GM21528 (cell line): ENCODE measurements around the gene IL21.

Source experiments
- ATAC-seq: cut with Tn5 transposase; IDR thresholded peaks from one replicate; pipeline ENCODE4 v1.9.1; 2021; ENCODE audit warnings: mild to moderate bottlenecking, moderate library complexity; ENCODE audit not compliant: unreplicated experiment, low FRiP score

Gene IL21

DNA sequence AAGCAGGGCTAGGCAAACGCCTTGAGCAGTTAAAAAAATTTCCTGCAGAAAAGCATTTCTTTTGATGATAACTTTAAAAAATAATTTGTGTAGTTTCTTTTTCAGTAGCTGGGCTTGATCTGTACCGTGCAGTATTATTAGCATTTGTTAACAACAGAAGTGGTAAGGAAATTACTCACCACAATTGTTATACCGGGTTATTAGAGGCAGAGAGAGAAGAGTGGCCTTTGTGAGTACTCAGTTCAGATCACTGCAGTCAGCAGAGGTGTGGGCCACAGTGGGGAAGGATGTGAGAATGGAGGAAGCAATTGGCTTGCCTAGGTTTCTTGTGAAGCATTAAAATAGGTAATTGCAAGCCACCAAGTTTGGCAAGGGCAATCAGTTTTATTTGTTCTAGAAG, 14.3 kb upstream of the IL21 start:
- no peak for ATAC-seq

DNA sequence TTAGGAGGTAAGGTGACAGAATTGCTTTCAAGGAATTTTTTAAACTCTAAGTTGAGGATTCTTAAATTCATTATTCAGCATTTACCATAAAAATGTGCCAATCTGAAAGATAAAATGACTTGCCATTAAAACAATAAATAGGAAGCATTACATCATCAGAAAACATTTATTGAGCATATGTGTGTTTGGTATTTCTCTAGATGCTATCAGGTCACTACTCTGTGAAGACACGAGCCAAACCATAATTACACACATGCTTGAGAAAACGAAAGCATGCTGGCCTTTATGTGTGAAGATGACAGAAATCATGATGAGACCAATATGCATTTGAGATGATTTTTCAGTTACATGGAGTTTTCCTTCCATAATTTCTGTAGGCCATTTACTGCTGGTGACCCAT, 12.3 kb upstream of the IL21 start:
- ATAC-seq: no peak

DNA sequence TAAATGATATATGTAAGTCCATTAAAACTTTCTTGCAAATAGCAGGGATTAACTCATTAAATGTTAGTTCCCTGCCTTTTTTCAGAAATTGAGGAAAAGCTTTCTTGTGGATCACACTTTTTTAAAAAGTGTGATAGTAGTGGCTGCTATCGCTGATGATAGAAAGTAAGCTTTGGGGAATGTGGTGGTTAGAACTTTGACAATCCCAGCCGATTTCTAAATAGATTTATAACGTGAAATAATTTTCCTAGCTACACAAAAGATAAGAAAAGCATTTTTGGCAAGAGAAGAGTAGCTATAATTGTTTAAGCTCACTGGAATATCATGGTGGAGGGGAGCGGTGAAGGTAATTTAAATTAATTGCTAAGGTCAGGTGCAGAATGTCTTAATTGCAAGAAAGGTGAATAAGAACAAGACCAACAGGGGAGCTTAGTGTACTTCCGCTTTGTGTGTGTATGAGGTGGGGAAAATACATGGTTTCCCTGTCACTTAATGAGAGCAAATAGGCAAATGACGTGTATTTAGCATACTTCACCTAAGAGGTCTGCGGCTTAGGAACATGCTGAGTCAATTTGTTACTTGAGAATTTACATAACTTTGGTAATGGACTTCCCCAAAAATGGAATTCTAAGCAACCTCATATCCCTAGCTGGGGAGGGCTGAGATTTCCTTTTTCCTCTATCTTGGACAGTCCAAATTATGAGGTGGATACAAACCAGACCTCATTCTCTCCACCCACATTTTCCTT, 11.7 kb upstream of the IL21 start:
- no peak for ATAC-seq

DNA sequence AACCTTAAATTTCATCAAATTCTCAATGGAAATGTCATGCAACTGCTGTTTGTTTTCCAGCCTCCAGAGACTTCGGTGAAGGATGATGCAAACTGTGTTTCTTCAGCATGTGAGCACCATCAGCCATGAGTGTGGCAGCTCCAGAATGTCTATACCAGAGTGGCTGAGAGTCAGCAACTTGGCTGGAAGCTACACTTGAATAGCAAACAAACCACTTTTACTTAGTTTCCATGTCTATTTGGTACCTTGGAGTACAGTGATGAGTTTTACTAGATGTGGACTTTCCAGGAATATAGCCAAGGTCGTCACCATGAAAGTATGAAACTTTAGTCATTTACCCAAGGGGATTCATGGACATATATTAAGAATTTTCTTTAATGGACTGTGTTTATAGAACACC, 4.3 kb upstream of the IL21 start:
- ATAC-seq: no peak

DNA sequence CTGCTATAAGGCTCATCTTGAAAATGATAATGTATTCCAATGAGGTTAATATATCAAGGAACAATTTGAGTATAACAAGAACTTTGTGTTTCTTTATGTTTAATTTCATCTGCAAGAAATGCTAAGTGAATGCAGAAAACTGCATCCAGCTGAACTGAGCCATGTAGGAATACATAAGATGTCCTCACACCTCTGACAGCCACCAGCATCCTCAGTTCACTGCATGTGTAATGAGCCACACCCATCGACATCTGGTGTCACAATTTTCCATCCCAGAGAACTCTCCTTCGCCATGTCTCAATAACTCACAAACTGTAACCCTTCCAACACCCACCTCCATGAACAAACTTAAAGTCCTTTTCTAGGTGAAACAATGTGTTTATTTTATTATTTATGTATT, 3.3 kb upstream of the IL21 start:
- ATAC-seq: no peak

DNA sequence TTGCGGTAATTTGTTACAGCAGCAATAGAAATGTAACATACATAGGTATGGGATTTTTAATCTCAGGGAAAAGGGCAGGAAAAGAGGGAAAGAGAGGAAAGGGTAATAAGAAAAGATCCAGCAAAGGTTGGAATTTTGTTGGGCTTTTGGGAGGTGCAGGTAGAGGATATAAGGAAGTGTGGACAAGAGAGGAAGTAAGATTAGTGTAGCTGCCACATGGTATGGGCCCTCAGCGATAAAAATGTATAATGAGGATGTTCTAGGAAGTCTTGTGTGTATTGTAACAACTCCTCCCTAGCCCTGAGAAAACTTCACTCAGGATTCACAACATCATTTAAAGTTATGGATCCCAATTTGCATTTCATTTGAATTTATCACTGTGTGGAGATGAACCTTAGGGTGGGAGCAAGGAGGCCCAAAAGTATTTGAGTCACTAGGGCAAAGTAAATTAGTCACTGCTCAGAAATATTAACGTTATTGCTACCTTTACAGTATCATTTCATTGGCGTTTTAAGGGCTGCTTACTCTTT, 2.8 kb upstream of the IL21 start:
- no peak for ATAC-seq

DNA sequence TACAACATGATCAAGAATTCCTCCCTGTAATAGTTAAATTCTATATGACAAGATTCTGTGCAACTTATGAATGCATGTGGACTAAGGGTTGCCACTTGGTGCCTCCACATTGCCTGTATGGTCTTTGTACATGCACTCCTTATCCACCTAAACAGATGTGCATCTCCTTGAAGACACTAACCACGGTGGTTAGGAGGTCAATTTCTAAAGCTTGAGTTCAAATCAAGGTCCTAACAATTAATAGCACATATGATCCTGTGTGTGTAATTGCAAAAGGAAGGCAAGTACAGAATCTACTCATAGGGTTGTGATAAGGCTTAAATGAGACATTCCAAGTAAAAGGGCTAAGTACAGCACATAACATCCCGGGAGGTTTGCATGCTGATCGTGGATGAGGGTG, 1.5 kb upstream of the IL21 start:
- no peak for ATAC-seq

DNA sequence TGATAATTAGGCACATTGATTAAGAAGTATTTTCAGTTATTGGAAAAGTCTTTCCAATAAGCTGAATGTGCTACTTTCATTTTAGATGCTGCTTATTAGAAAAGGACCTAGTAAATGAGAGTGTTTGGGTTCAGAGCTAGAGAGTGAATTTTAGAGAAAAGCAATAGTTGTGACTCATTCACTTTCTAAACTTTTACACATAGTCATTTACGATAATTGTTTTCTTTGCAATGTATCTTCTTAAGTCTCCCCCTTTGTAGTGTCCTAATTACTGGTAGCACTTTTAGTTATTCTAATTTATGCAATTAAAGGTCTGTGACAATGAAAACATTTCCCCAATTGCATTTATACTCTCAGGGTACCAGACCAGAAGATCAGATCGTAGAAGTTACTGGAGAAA, 1.3 kb downstream of the IL21 start:
- ATAC-seq: no peak

DNA sequence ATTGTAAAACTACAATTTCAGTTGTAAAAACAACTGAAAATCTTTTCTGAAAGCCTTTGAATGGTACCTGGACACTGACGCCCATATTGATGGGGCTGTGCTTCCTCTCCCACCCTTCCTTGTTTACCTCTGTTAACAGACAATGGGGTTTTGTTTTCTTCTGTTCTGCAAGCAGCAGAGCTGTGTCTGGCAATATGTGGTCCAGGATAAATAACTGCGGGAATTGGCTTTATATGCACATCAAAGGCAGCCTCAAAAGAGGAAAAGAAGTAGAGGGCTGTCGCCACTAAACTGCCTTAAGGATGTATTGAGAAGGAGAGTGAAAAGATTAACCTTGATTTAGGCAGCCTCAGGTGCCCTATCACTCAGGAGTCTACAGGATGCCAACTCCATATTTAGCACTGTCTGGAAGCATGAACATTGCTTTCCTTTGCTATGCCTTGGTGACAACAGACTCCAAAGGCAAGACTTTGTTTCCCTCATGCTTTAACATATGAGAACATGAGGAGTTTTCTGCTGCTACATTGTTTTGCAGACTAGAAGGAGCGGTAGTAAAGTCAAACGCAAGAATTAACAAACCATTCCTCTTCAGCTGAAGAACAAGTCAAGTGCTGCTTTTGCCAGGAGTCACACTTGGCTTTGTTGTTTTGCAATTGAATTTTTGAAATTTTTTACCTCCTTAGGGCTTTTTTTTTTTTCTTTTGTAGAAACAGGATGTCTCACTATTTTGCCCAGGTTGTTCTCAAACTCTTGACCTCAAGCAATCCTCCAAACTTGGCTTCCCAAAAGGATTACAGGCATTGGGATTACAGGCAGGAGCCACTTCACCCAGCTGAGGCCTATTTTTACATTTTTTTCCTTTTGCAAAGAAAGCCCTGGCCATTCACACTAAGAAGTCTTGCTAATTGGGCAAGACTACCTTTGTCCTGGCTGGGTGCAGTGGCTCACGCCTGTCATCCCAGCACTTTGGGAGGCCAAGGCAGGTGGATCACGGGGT, 3.0 kb downstream of the IL21 start:
- ATAC-seq: no peak

DNA sequence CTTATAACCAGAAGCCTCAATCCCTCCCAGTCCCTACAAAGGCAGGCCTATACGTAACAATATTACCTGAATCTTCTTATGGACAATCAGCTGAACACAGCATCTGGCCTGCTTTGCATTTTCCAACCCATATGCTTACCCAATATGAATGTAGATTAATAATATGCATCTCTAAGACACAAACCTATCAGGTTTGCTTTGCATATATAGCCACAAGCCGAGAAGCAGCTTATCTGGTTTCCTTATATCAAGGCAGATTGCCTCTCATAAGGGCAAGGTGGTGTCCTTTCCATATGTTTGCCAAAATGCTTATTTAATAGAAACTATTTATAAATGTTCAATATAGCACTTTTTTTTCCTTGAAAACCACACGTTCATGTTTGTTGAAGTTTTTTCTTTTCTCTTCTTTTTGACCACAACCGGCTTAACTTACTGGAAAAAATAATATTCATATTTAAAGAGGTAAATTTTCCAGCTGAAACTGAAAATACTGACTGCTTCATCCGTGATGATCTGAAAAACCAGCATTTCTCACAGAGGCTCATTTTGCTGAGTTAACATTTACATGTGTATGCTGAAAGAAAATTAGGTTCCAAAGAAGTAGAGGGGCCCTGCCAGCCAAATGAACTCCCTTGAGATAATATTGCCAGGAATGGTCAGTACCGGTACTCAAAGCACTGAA, 3.8 kb downstream of the IL21 start:
- ATAC-seq: no peak

DNA sequence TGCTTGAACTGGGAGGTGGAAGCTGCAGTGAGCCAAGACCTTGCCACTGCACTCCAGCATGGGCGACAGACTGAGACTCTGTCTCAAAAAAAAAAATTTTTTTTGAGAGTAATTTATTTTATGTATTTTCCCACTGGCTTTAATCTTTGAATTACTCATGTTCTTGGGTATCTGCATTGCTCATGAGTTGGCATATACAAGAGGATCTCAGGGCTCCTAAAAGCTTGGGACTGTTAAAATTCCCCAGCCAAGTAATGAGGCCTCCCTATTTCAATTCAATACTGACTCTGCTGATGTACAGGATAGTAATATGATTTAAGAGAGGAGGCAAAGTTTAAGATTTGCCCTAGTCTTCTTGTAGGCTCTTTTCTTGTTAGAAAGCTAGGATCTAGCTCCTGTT, 6.2 kb downstream of the IL21 start:
- ATAC-seq: no peak

DNA sequence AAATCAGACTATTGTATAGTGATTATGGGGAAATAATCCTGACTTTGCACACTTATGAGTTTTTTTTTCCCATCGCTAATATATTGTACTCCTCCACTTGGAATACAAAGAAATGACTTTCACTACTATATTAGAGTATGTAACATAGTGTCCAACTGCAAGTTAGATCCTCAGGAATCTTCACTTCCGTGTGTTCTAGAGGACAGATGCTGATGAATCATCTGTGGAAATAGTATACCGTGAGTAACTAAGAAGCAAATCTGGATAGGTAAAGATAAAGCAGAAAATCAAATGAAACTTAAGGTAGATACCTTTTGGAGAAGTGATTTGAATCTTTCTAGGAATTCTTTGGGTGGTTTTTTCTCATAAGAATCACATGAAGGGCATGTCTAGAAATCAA, 8.3 kb downstream of the IL21 start:
- ATAC-seq: no peak

DNA sequence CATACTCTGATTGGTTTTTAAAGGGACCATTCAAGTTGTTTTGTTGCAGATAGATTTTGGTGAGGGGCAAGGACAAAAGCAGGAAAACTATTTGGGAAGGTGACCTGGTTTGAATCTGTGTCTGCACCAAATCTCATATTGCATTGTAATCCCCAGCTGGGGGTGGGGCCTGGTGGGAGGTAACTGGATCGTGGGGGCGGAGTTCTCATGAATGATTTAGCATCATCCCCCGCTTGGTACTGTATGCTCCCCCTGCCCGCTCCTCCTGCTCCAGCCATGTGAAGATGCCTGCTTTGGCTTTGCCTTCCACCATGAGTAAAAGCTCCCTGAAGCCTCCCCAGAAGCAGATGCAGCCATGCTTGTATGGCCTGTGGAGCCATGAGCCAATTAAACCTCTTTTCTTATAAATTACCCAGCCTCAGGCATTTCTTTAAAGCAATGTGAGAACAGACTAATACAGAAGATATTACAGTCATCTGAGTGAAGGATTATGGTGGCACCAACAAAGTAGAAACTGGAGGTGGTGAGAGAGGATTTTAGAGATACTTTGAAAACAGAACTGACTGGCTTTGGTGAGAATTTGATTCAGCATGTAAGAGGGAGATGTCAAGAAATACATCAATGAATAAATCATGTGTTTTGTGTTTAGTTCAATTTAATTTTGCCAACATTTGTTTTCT, 14.4 kb downstream of the IL21 start:
- ATAC-seq: no peak

DNA sequence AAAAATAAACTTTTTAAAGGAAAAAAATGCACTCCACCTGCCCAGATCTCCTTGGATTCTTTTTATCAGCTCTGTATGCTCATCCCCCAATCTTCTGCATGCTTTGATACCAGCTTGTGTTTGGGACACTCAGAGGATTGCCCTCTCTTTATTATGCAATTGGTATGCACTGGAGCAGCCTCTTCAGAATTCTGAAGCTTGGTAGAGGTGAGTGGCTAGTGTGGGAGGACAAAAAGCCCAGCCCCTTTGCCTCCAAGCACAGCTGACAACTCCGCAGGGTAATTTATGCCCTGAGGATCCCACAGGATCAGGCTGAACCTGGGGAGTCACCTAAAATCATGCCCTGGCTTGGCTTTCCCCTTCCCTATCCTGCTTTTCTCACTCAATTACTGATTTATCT, 16.7 kb downstream of the IL21 start:
- no peak for ATAC-seq

DNA sequence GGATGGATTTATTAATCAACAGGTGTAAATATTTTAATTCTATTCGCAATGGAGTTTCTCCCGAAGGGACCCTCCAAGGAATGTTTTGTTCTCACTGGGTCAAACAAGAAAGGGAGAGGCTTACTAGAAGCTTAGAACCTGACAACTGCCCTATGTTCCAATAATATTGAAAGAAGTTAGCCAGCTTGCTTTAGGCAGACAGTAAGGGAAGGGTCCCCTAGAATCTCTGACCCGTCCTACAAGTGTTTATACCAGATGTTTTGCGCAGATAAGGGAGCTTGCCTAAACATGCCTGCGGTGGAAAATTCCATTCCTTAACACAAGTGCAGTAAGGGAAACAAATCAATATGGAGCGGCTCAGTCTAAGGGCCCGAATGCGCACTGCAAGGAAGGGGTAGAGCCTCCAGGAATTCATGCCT, 17.7 kb downstream of the IL21 start:
- no peak for ATAC-seq

DNA sequence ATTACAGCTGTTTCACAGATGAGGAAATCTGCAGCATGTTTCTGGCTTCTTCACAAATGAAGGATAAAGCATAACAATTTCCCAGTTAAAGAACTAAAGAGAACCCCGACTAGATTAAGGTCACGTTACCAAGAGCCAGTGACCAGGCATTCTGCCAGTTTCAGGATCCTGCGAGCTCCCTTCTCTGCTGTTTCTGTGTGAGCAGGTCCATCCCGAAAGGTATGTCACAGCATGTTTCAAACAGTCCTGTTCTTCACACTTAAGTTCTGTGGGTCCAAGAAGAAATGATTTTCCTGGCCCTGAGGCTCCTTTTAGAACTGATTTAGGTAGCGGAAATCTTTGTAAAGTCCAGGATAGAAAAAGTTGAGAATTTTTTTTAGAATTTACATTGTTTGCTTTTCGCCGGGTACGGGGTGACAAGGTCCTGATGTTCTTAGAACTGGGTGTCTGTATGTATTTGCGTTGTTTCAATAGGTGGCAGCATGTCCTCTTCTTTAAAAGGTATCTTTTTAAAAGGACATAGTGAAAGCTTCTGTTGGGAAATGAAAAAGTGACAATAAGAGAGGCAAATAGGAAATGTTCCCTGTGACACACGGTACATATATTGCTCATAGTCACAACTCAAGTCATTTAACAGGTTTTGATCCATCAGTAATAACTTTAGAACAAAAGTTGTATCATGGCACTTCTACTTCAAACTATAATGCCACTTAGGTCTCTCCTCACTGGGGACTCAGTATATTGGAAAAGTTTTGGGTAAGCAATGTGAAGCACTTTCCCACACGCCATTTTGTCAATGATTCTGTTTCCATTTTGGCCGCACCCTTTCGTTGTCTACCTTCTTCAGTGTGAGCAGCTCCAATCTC, 18.4 kb downstream of the IL21 start:
- no peak for ATAC-seq

DNA sequence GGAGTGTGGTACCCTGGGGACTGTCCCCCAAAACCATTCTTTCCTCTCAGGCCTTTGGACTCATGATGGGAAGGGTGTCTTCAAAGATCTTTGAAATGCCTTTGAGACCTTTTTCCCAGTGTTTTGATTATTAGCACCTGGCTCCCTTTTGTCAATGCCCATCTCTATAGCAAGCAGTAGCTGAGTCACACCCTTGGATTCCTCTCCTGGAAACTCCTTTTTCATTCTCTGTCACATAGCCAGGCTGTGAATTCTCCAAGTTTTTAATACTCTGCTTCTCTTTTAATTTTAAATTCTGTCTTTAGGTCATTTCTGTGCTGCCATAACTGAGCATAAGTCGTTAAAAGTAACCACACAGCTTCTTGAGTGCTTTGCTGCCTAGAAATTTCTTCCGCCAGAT, 29.7 kb downstream of the IL21 start:
- ATAC-seq: no peak

DNA sequence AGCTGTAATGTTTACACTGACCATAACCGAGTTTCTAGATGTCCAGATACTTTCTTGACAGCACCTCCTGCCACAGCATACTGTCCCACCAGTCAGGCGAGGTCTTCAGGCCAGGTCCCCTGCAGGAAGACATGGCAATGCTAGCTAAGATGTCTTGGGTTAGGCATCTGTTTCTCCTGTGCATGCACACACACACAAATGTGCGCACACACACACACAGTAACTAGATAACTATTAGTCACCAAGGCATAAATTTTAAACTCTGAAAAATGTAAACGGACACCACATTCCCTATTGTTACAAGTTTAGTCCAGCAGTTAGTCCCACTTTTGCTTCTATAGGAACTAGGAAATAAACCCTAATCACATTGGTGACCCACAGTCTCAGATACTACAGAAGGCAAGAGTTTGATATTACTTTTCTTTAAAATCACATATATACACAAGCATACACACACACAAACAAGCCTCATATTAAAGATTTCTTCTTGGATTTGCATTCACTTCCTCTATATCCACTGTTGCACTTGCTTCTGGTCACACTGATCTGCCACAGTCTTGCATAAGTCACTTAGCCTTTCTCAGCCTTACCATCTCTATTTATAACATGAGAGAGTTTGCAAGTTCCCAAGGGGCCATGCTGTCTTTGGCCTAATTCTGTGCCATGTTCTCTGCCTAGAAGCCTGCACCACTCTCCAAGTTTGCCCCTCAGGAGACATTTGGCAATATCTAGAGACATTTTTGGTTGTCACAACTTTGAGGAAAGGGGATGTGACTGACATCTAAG, 32.2 kb downstream of the IL21 start:
- no peak for ATAC-seq

DNA sequence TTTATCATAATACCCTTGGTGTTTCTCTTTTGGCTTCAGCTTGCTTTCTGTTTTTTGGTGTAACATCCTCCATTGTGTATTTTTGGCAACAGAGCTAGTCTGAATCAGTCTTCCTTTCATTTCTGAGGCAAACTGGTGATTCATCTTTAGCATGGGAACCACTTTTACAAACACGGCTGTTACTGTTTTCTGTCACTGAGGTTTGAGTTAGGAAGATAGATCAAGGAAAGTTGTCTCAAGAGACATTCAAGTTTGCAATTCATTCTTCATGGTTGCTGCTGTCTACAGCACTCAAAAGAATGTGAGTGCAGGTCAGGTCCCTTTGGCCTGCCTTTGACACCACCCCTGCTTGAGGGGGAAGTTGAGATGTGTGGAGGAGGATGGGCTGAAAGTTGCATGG, 36.3 kb downstream of the IL21 start:
- no peak for ATAC-seq
